HL-60 (cell line): ENCODE results near the gene SLCO1A2.

Experiments
- DNase-seq, 2 experiments: peaks; one replicate each; pipeline ENCODE4 v3.0.0-alpha.2; 2010 to 2020; ENCODE audit warnings: low read depth in 1 of 2, low spot score in 1 of 2
- H3K27ac ChIP-seq: fragments of 250-450 bp; sonication (Bioruptor Pico); replicated peaks from 2 replicates; pipeline ENCODE4 v1.5.1; 2020; ENCODE audit warnings: mild to moderate bottlenecking, moderate library complexity
- H3K27me3 ChIP-seq: fragments of 250-450 bp; sonication (Bioruptor Pico); 2 replicates; pipeline ENCODE4 v1.5.1; 2021; ENCODE audit warnings: mild to moderate bottlenecking, moderate library complexity; ENCODE audit not compliant: insufficient read depth, poor library complexity, severe bottlenecking
- H3K4me3 ChIP-seq: replicated peaks from 2 replicates; pipeline ENCODE4 v1.5.1; 2011; ENCODE audit warnings: mild to moderate bottlenecking, control low read depth, low read length; ENCODE audit not compliant: insufficient read depth
- CTCF ChIP-seq: IDR thresholded peaks from one replicate; pipeline ENCODE4 v1.5.1; 2011; ENCODE audit warnings: low read length, control low read depth, inconsistent platforms; ENCODE audit not compliant: insufficient read depth
- GABPA ChIP-seq: IDR thresholded peaks from 2 replicates; pipeline ENCODE4 v1.6.1; 2012; ENCODE audit warnings: low read depth
- POLR2AphosphoS5 ChIP-seq: IDR thresholded peaks from 2 replicates; pipeline ENCODE4 v1.6.1; 2012; ENCODE audit warnings: low read depth
- REST ChIP-seq: IDR thresholded peaks from 2 replicates; pipeline ENCODE4 v1.6.1; 2012; ENCODE audit warnings: low read depth; ENCODE audit not compliant: insufficient replicate concordance
- SPI1 ChIP-seq: IDR thresholded peaks from 2 replicates; pipeline ENCODE4 v1.6.1; 2012; ENCODE audit warnings: low read depth, mild to moderate bottlenecking, borderline replicate concordance

Gene SLCO1A2

GRCh38 chr12:21354641-21355040, 19.9 kb upstream of the SLCO1A2 start:
- H3K27me3 ChIP-seq = no peaks in the 10 kb centered on the region
- TF ChIP-seq SPI1 = no peak
- no peak for TF ChIP-seq REST
- no peak for TF ChIP-seq CTCF
- TF ChIP-seq GABPA = no peak
- no peak for TF ChIP-seq POLR2AphosphoS5
- H3K4me3 ChIP-seq = no peak overlapping the region
- DNase-seq = no peak
- no peak overlapping the region for H3K27ac ChIP-seq

- TF ChIP-seq GABPA = no peak
- no peak for TF ChIP-seq SPI1
- H3K27me3 ChIP-seq = no peaks in the 10 kb centered on the region
- no peak overlapping the region for H3K4me3 ChIP-seq
- no peak overlapping the region for H3K27ac ChIP-seq
- DNase-seq = no peak
Observed at GRCh38 chr12:21353948-21354347, 19.2 kb upstream of the SLCO1A2 start.

- DNase-seq = no peak
- Histone ChIP-seq H3K4me3 (no peak overlapping the region), H3K27me3 (no peaks in the 10 kb centered on the region), H3K27ac (no peak overlapping the region)
- TF ChIP-seq POLR2AphosphoS5 = no peak
- TF ChIP-seq REST = no peak
- TF ChIP-seq SPI1 = no peak
- no peak for TF ChIP-seq GABPA
- no peak for TF ChIP-seq CTCF
Observed at GRCh38 chr12:21353487-21353886, 18.8 kb upstream of the SLCO1A2 start.

- DNase-seq = no peak
- Histone ChIP-seq H3K27me3 (no peaks in the 10 kb centered on the region), H3K27ac (no peak overlapping the region), H3K4me3 (no peak overlapping the region)
- no peak for TF ChIP-seq GABPA
- TF ChIP-seq POLR2AphosphoS5 = no peak
- TF ChIP-seq CTCF = no peak
- TF ChIP-seq REST = no peak
Observed at GRCh38 chr12:21350975-21351374, 16.3 kb upstream of the SLCO1A2 start.
